Loucy (cell line): ENCODE data around the gene NCBP2.
"Not testable (repeated sequence)": the region's sequence is repeated elsewhere in the genome, so short reads cannot be mapped to it uniquely, and the experiment has no call there.

Source experiments
- H2AFZ ChIP-seq: fragments of 200-600 bp; sonication (generic); 2 replicates; pipeline ENCODE4 v1.6.0; 2016; ENCODE audit warnings: antibody characterized with exemption, mild to moderate bottlenecking, low read length, moderate library complexity
- H3F3A ChIP-seq: fragments of 200-600 bp; 2 replicates; pipeline ENCODE4 v1.6.0; 2016; ENCODE audit warnings: antibody characterized with exemption, low read depth, mild to moderate bottlenecking
- H3K27me3 ChIP-seq: fragments of 200-600 bp; sonication (generic); 2 replicates; pipeline ENCODE4 v1.6.1; 2014; ENCODE audit warnings: low read length, mild to moderate bottlenecking; ENCODE audit not compliant: insufficient read depth, poor library complexity, severe bottlenecking
- H3K36me3 ChIP-seq: fragments of 200-600 bp; sonication (generic); 2 replicates; pipeline ENCODE4 v1.6.1; 2016; ENCODE audit warnings: low read length; ENCODE audit not compliant: insufficient read depth
- H3K4me1 ChIP-seq: fragments of 200-600 bp; sonication (generic); 2 replicates; pipeline ENCODE4 v1.5.1; 2014; ENCODE audit warnings: low read length, mild to moderate bottlenecking; ENCODE audit not compliant: insufficient read depth, poor library complexity, severe bottlenecking
- H3K4me2 ChIP-seq: fragments of 200-600 bp; sonication (generic); 2 replicates; pipeline ENCODE4 v1.6.0; 2014; ENCODE audit warnings: antibody characterized with exemption, low read length, low read depth, mild to moderate bottlenecking; ENCODE audit not compliant: poor library complexity, severe bottlenecking
- H3K4me3 ChIP-seq: fragments of 200-600 bp; sonication (generic); 2 replicates; pipeline ENCODE4 v1.5.1; 2014; ENCODE audit warnings: low read length, mild to moderate bottlenecking, mixed read lengths; ENCODE audit not compliant: poor library complexity, severe bottlenecking
- H3K79me2 ChIP-seq: fragments of 200-600 bp; sonication (generic); 2 replicates; pipeline ENCODE4 v1.6.1; 2014; ENCODE audit warnings: low read length; ENCODE audit not compliant: insufficient read depth
- H3K9ac ChIP-seq: fragments of 200-600 bp; sonication (generic); 2 replicates; pipeline ENCODE4 v1.6.0; 2014; ENCODE audit warnings: mild to moderate bottlenecking, low read depth, low read length, moderate library complexity; ENCODE audit not compliant: poor library complexity, severe bottlenecking
- H3K9me2 ChIP-seq: fragments of 200-600 bp; sonication (generic); replicated peaks from 2 replicates; pipeline ENCODE4 v1.6.1; 2016; ENCODE audit warnings: low read depth, low read length, mixed read lengths
- H3K9me3 ChIP-seq: fragments of 200-600 bp; sonication (generic); 2 replicates; pipeline ENCODE4 v1.6.1; 2014; ENCODE audit warnings: mild to moderate bottlenecking, antibody characterized with exemption, low read length, low read depth; ENCODE audit not compliant: insufficient read depth
- H4K20me1 ChIP-seq: fragments of 200-600 bp; sonication (generic); 2 replicates; pipeline ENCODE4 v1.6.0; 2014; ENCODE audit warnings: antibody characterized with exemption, low read length, mild to moderate bottlenecking; ENCODE audit not compliant: insufficient read depth, poor library complexity, severe bottlenecking
- CTCF ChIP-seq: fragments of 200-600 bp; sonication (generic); conservative IDR thresholded peaks from 2 replicates; pipeline ENCODE4 v1.5.1; 2014; ENCODE audit warnings: mild to moderate bottlenecking, antibody characterized with exemption, low read length
- EZH2phosphoT487 ChIP-seq: fragments of 200-600 bp; IDR thresholded peaks from 2 replicates; pipeline ENCODE4 v1.6.1; 2018; ENCODE audit warnings: antibody characterized with exemption, mild to moderate bottlenecking, moderate library complexity, borderline replicate concordance

NCBP2 gene

GRCh38 chr3:196948442-196949284 is 6.3 kb upstream of the NCBP2 start:
- Histone ChIP-seq H3K9me3 (no peaks in the 10 kb centered on the region), H4K20me1 (peaks cover 3% of the 10 kb centered on the region), H3K4me3 (no peak overlapping the region), H3K9ac (no peak overlapping the region), H3K27me3 (no peaks in the 10 kb centered on the region), H3K79me2 (peaks cover 17% of the 10 kb centered on the region), H3K4me1 (peaks cover 2% of the 10 kb centered on the region), H3K36me3 (no peaks in the 10 kb centered on the region), H3K4me2 (no peak overlapping the region), H3F3A (no peaks in the 10 kb centered on the region), H2AFZ (no peak overlapping the region), H3K9me2 (no peaks in the 10 kb centered on the region)
- TF ChIP-seq CTCF = no peak
- no peak for TF ChIP-seq EZH2phosphoT487

GRCh38 chr3:196947860-196948441 is 5.6 kb upstream of the NCBP2 start:
- Histone ChIP-seq H3K9me3 (no peaks in the 10 kb centered on the region), H3K4me1 (peaks cover 4% of the 10 kb centered on the region), H3K4me2 (no peak overlapping the region), H3K27me3 (no peaks in the 10 kb centered on the region), H3K4me3 (no peak overlapping the region), H3F3A (no peaks in the 10 kb centered on the region), H3K9ac (no peak overlapping the region), H3K36me3 (no peaks in the 10 kb centered on the region), H2AFZ (no peak overlapping the region), H3K79me2 (peaks cover 24% of the 10 kb centered on the region), H4K20me1 (peaks cover 10% of the 10 kb centered on the region), H3K9me2 (no peaks in the 10 kb centered on the region)
- no peak for TF ChIP-seq EZH2phosphoT487
- no peak for TF ChIP-seq CTCF

- Histone ChIP-seq H3K9me2 (no peaks in the 10 kb centered on the region), H3K9ac (no peak overlapping the region), H3K27me3 (no peaks in the 10 kb centered on the region), H3K36me3 (no peaks in the 10 kb centered on the region), H4K20me1 (peaks cover 13% of the 10 kb centered on the region), H3K79me2 (peaks cover 28% of the 10 kb centered on the region), H3K9me3 (no peaks in the 10 kb centered on the region), H3K4me1 (peaks cover 4% of the 10 kb centered on the region), H3K4me2 (no peak overlapping the region), H2AFZ (no peak overlapping the region), H3K4me3 (no peak overlapping the region), H3F3A (no peaks in the 10 kb centered on the region)
- TF ChIP-seq CTCF = no peak
- no peak for TF ChIP-seq EZH2phosphoT487
Observed at GRCh38 chr3:196947136-196947859, 5.0 kb upstream of the NCBP2 start.

GRCh38 chr3:196944037-196944790 is 1.9 kb upstream of the NCBP2 start:
- Histone ChIP-seq H3K4me2 (peak overlapping the region; percentile 98), H4K20me1 (peaks cover 36% of the 10 kb centered on the region), H3K4me3 (peak overlapping the region; percentile 100), H3K79me2 (peaks cover 59% of the 10 kb centered on the region), H3K4me1 (peaks cover 20% of the 10 kb centered on the region), H3K9ac (peak overlapping the region; percentile 98)
- not testable (repeated sequence) for H3K36me3 ChIP-seq, H3K27me3 ChIP-seq, H2AFZ ChIP-seq, H3K9me3 ChIP-seq, H3K9me2 ChIP-seq, H3F3A ChIP-seq
